Measurements from ENCODE around the gene TNIP2.

DNA sequence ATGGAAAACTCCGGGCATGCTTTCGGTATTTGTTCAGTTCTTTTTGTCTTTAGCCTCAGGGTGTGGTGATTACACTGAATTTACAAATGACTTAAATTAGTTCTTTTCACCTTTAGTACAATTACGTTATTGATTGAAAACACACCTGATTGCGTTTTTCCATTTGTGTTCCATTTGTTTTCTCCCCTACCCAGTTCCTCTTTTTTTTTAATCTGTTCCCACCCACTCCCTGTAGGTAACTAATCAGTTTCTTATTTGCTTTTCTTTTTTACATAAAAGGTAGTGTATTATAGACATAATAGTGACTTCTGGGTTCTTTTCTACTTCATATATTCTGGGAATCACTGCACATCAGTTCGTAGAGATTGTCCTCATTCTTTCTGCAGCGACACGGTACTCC, 53.4 kb downstream of the TNIP2 start:
- TF ChIP-seq, protein P1, sequence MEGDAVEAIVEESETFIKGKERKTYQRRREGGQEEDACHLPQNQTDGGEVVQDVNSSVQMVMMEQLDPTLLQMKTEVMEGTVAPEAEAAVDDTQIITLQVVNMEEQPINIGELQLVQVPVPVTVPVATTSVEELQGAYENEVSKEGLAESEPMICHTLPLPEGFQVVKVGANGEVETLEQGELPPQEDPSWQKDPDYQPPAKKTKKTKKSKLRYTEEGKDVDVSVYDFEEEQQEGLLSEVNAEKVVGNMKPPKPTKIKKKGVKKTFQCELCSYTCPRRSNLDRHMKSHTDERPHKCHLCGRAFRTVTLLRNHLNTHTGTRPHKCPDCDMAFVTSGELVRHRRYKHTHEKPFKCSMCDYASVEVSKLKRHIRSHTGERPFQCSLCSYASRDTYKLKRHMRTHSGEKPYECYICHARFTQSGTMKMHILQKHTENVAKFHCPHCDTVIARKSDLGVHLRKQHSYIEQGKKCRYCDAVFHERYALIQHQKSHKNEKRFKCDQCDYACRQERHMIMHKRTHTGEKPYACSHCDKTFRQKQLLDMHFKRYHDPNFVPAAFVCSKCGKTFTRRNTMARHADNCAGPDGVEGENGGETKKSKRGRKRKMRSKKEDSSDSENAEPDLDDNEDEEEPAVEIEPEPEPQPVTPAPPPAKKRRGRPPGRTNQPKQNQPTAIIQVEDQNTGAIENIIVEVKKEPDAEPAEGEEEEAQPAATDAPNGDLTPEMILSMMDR (IDR thresholded peaks at IDR 0.05; ENCODE audit: insufficient read depth, low read length) = no peak
- TF ChIP-seq POLR2AphosphoS5 (IDR thresholded peaks at IDR 0.05; ENCODE audit: low read depth) = no peak
